GM12874 (cell line): ENCODE data around the gene MAGI3.

Source experiments
- CTCF ChIP-seq: IDR thresholded peaks from 2 replicates; pipeline ENCODE4 v1.5.1; 2011; ENCODE audit warnings: low read depth, mild to moderate bottlenecking, control low read depth, low read length, moderate library complexity; ENCODE audit not compliant: insufficient read depth

The MAGI3 gene

GRCh38 chr1:113657556-113658063, 267.3 kb downstream of the MAGI3 start:
- no peak for TF ChIP-seq CTCF

- no peak for TF ChIP-seq CTCF
Observed at GRCh38 chr1:113659035-113659434, 268.7 kb downstream of the MAGI3 start.

- no peak for TF ChIP-seq CTCF
Observed at GRCh38 chr1:113659556-113659955, 269.2 kb downstream of the MAGI3 start.

GRCh38 chr1:113660088-113660487, 269.8 kb downstream of the MAGI3 start:
- no peak for TF ChIP-seq CTCF

GRCh38 chr1:113662101-113662500, 271.8 kb downstream of the MAGI3 start:
- no peak for TF ChIP-seq CTCF

GRCh38 chr1:113663165-113663951, 273.0 kb downstream of the MAGI3 start:
- no peak for TF ChIP-seq CTCF

GRCh38 chr1:113665071-113665470, 274.8 kb downstream of the MAGI3 start:
- no peak for TF ChIP-seq CTCF
